Tibial artery (tissue), 4 donors: Measurements from ENCODE around the gene MICU1.

Experiments
- DNase-seq, 2 donors: peaks; one replicate each; pipeline ENCODE4 v3.0.0-alpha.2; 2019
- H3K27ac ChIP-seq, 2 donors: fragments of 200-600 bp; sonication (generic) in 1 of 2; 1 replicate in 1 of 2; 2 replicates in 1 of 2; pipeline ENCODE4 v1.5.1; 2018 to 2019; ENCODE audit warnings: mild to moderate bottlenecking in 1 of 2
- H3K27me3 ChIP-seq, 2 donors: fragments of 200-600 bp; sonication (generic) in 1 of 2; one replicate each; pipeline versions ENCODE4 v1.5.1 to v1.6.0; 2016 to 2019
- H3K36me3 ChIP-seq, 3 donors: fragments of 200-600 bp; sonication (generic) in 2 of 3; one replicate each; pipeline ENCODE4 v1.5.1; 2016 to 2019; ENCODE audit warnings: mild to moderate bottlenecking in 2 of 3
- H3K4me1 ChIP-seq, 4 donors: fragments of 200-600 bp; sonication (generic) in 2 of 4; 1 replicate in 3 of 4; 2 replicates in 1 of 4; pipeline ENCODE4 v1.5.1; 2016 to 2019
- H3K4me3 ChIP-seq, 2 donors: fragments of 200-600 bp; sonication (generic) in 1 of 2; 1 replicate in 1 of 2; 2 replicates in 1 of 2; pipeline ENCODE4 v1.5.1; 2018 to 2019; ENCODE audit warnings: mild to moderate bottlenecking in 2 of 2
- H3K9me3 ChIP-seq, 3 donors: fragments of 200-600 bp; sonication (generic) in 1 of 3; one replicate each; pipeline ENCODE4 v1.5.1; 2016 to 2019
- intact Hi-C: fragments of 100-400 bp; cut with DNase I; formaldehyde crosslinking; loops from one replicate; pipeline ENCODE4 v1.15.0; 2023; ENCODE audit warnings: low total_unique reads
- TF ChIP-seq, protein P1 (sequence below), 2 experiments: fragments of 200-600 bp in 1 of 2; fragments of 450-650 bp in 1 of 2; IDR thresholded peaks; one replicate each; pipeline ENCODE4 v1.5.1; 2017 to 2019; ENCODE audit warnings: antibody characterized with exemption in 2 of 2, mild to moderate bottlenecking in 1 of 2, moderate library complexity in 1 of 2

The MICU1 gene

DNA sequence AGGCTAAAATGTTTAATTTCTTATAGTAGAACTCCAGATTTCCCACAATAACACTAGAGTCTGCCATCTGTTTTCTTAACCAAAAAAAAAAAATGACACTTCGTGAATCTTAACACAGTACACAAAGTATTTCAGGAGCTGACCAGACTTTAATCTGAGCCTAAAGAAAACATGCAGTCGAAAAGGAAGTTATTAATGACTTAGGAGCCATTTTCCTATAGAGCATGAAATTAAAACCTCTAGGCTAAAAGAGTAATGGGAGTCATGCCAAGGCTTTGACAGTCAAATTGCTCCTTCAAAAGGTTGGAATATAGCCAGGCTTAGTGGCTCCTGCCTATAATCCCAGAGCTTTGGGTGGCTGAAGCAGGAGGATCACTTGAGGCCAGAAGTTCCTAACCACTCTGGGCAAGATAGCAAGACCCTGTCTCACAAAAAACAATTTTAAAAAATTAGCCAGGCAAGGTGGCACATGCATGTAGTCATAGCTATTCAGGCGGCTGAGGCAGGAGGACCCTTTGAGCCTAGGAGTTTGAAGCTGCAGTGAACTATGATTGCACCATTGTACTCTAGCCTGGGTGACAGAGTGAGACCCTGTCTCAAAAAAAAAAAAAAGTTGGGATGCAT is 13.6 kb downstream of the MICU1 start:
- peaks cover 0 to 4% (median 0%) of the 10 kb centered on the region in 3 donors for H3K36me3 ChIP-seq
- no peaks in the 10 kb centered on the region for H3K27me3 ChIP-seq
- TF ChIP-seq, protein P1, sequence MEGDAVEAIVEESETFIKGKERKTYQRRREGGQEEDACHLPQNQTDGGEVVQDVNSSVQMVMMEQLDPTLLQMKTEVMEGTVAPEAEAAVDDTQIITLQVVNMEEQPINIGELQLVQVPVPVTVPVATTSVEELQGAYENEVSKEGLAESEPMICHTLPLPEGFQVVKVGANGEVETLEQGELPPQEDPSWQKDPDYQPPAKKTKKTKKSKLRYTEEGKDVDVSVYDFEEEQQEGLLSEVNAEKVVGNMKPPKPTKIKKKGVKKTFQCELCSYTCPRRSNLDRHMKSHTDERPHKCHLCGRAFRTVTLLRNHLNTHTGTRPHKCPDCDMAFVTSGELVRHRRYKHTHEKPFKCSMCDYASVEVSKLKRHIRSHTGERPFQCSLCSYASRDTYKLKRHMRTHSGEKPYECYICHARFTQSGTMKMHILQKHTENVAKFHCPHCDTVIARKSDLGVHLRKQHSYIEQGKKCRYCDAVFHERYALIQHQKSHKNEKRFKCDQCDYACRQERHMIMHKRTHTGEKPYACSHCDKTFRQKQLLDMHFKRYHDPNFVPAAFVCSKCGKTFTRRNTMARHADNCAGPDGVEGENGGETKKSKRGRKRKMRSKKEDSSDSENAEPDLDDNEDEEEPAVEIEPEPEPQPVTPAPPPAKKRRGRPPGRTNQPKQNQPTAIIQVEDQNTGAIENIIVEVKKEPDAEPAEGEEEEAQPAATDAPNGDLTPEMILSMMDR (IDR thresholded peaks at IDR 0.05) = no peak
- no peaks in the 10 kb centered on the region for H3K9me3 ChIP-seq
- H3K4me3 ChIP-seq = no peak overlapping the region
- DNase-seq = no peak
- peaks cover 0 to 12% (median 4%) of the 10 kb centered on the region in 4 donors for H3K4me1 ChIP-seq
- no peak overlapping the region for H3K27ac ChIP-seq
- intact Hi-C loops = no loop called here

GRCh38 chr10:72611783-72612182 is 14.1 kb downstream of the MICU1 start:
- H3K27ac ChIP-seq = no peak overlapping the region
- peaks cover 0 to 11% (median 4%) of the 10 kb centered on the region in 4 donors for H3K4me1 ChIP-seq
- H3K36me3 ChIP-seq = peaks cover 0 to 7% (median 0%) of the 10 kb centered on the region in 3 donors
- H3K27me3 ChIP-seq = no peaks in the 10 kb centered on the region
- DNase-seq = no peak
- H3K4me3 ChIP-seq = no peak overlapping the region
- intact Hi-C loops = no loop called here
- H3K9me3 ChIP-seq = no peaks in the 10 kb centered on the region
- TF ChIP-seq, protein P1 (IDR thresholded peaks at IDR 0.05) = no peak

- Histone ChIP-seq H3K27ac (no peak overlapping the region), H3K27me3 (no peaks in the 10 kb centered on the region), H3K4me1 (peaks cover 0 to 12% (median 4%) of the 10 kb centered on the region in 4 donors), H3K4me3 (no peak overlapping the region), H3K9me3 (no peaks in the 10 kb centered on the region), H3K36me3 (peaks cover 0 to 9% (median 0%) of the 10 kb centered on the region in 3 donors)
- intact Hi-C loops = no loop called here
- DNase-seq = no peak
- TF ChIP-seq, protein P1 (IDR thresholded peaks at IDR 0.05) = no peak
Measured at GRCh38 chr10:72610466-72610865, 15.4 kb downstream of the MICU1 start.

- no peak overlapping the region for H3K27ac ChIP-seq
Measured at GRCh38 chr10:72605122-72605521, 20.8 kb downstream of the MICU1 start.

DNA sequence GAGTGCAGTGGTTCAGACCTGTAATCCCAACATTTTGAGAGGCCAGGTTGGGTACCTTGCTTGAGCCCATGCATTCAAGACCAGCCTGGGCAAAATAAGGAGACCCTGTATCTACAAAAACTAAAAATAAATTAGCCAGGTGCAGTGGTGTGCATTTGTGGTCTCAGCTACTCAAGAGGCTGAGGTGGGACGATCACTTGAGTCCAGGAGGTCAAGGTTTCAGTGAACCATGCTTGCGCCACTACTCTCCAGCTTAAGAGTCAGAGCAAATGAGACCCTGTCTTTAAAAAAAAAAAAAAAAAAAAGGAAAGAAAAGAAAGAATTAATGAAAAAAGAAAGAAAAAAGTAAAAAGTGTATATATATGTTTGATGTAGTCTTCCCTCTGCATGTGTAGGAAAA is 24.7 kb downstream of the MICU1 start:
- Histone ChIP-seq H3K36me3 (no peaks in the 10 kb centered on the region), H3K27ac (no peak overlapping the region), H3K4me1 (peaks cover 0 to 11% (median 0%) of the 10 kb centered on the region in 4 donors), H3K27me3 (no peaks in the 10 kb centered on the region), H3K9me3 (no peaks in the 10 kb centered on the region), H3K4me3 (no peak overlapping the region)
- no peak for DNase-seq
- TF ChIP-seq, protein P1 (IDR thresholded peaks at IDR 0.05) = no peak
- intact Hi-C loops = no loop called here

More at GRCh38 chr10:72605122-72605521, 20.8 kb downstream of the MICU1 start:
- DNase-seq = no peak
- TF ChIP-seq, protein P1 (IDR thresholded peaks at IDR 0.05) = no peak
- intact Hi-C loops = no loop called here
- Histone ChIP-seq H3K9me3 (no peaks in the 10 kb centered on the region), H3K36me3 (peaks cover 0 to 9% (median 0%) of the 10 kb centered on the region in 3 donors), H3K4me1 (peaks cover 0 to 11% (median 0%) of the 10 kb centered on the region in 4 donors), H3K4me3 (no peak overlapping the region), H3K27me3 (no peaks in the 10 kb centered on the region)
